GM18505 (cell line): ENCODE results near the gene KCNH1.

Experiments
- ATAC-seq: cut with Tn5 transposase; IDR thresholded peaks from one replicate; pipeline ENCODE4 v1.9.1; 2021; ENCODE audit not compliant: unreplicated experiment
- POLR2A ChIP-seq: IDR thresholded peaks from 4 replicates; pipeline ENCODE4 v1.6.1; 2011; ENCODE audit warnings: borderline replicate concordance; ENCODE audit not compliant: insufficient read depth, insufficient read length; ENCODE audit errors: extremely low read depth

The KCNH1 gene

DNA sequence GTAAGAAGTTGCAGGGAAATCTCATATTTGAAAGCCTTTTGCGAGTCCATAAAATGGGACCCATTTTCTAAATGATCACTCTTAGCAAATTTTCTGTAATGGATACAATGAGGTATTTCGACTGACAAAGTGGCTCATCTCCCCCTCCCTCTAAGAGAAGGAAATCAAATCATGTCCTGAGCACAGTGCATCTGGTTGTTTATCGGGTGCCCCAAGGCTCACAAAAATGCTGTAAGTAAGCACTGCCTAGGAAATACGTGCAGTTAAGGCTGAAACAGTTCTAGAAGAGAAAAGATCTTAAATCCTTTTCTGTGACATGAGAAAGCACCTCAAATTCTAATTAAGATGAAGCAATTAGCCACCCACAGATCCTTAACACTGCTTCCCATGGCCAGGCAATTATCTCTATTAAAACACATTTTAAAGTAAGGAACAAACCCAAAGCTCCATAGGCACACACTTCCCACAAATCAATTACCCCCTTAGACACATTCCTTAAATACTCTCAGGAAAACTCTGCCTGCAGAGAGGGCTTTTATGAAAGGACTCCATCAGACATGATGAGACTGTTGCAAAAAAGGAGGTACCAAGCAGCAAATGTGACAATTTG, 216.3 kb downstream of the KCNH1 start:
- no peak for ATAC-seq

DNA sequence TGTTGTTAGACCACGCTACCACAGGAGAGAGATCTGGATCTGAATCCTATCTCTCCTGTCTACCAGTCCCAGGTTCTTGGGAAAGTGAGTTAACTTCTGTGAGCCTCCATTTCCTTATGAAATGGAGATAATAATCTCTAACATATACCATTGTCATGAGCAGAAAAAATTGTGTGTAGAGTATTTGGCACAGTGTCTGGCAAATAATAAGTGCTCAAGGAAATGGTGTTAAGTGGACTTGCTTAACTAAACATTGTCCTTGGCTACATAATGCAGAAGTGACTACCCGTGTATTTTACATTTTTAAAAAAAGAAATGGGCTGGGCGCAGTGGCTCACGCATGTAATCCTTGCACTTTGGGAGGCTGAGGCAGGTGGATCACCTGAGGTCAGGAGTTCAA, 217.4 kb downstream of the KCNH1 start:
- no peak for TF ChIP-seq POLR2A

More for the DNA sequence above, 216.3 kb downstream of the KCNH1 start:
- TF ChIP-seq POLR2A, result no peak

DNA sequence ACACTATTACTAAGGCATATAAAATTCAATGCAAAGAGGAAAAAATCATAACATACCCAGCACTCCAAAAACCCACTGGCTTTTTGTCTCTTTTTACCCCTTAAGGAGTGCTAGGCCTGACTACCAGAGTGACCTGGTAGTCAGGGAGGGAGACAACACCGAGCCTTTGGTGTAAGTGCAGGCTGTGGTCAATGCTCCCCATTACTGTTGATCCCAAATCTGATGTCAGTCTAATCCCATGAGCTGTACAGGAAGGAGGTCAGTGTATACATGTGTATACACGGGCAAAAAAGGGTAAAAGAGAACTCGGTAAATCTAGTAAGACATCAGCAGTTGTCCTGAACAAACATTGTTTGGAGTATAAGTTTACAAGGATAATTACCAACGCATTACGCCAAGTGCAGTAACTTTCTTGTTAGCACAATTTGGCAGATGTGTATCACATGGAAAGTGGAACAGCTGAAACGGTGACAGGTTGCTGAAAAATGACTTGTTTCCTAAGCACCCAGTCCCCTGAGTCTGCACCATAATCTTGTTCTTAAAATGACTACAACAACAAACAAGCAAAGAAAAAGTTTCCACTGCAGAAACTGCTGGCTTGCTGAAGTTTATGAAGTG, 217.9 kb downstream of the KCNH1 start:
- TF ChIP-seq POLR2A, result no peak
- ATAC-seq, result no peak

More for the DNA sequence above, 217.4 kb downstream of the KCNH1 start:
- no peak for ATAC-seq

DNA sequence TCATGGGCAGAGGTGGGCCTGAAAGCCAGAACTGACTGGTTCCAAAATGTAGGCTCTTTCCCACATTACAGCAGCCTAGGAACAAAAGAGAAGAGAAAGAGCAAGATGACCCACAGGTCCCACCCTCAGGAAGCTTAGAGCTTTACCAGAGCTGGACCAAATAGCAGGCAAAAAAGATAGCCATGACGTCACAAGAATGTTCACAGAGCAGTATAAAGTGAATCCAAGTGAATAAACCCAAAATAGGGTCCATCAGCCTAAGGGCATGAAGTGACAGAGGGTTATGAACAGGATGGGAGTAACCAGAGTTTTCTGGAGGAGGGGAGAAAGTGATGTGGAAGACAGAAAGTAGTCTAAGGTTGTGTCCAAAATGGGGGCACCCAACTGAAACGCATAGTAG, 221.2 kb downstream of the KCNH1 start:
- no peak for ATAC-seq
- no peak for TF ChIP-seq POLR2A

DNA sequence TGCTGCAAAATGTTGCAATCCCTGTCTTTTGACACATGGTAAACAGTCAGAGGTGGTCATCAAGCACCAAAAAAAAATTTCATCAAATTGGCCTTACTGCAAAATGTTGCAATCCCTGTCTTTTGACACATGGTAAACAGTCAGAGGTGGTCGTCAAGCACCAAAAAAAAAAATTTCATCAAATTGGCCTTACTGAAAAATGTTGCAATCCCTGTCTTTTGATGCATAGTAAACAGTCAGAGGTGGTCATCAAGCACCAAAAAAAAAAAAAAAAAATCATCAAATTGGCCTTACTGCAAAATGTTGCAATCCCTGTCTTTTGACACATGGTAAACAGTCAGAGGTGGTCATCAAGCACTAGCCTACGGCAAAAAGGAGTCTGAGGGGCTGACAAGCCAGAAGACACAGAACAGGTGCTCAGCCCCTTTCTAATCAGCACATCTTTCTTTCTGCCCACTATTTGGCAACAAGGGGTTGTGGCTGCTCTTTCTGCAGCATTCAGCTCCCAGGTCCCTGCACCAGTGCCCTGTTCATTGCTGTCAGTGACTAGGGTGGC, 223.8 kb downstream of the KCNH1 start:
- no peak for ATAC-seq
- no peak for TF ChIP-seq POLR2A

- TF ChIP-seq POLR2A, result no peak
- ATAC-seq, result no peak
These were observed 225.2 kb downstream of the KCNH1 start for GRCh38 chr1:210908791-210909190.

DNA sequence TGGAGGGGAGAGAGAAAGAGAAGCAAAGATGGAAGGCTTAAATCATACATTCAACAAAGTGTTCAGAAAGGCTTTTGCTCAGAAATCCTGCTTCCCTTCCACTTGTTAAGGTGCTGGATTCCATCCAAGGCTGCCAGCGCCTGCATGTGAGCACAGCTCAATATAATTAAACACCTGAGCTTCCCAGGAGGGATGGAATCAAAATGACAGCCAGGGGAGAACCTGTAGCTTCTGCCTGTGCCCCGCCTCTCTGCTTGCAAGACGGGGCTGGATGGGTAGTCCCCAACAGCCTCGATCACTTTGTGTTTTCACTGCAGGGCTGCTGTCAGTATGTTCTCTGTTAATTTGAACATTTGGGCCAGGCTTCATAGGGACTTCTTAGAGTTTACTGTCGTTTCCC, 225.7 kb downstream of the KCNH1 start:
- ATAC-seq, result no peak

GRCh38 chr1:210907251-210907805, 226.6 kb downstream of the KCNH1 start:
- ATAC-seq, result no peak
- TF ChIP-seq POLR2A, result no peak

More for the DNA sequence above, 225.7 kb downstream of the KCNH1 start:
- TF ChIP-seq POLR2A, result no peak

GRCh38 chr1:210905944-210906453, 227.9 kb downstream of the KCNH1 start:
- TF ChIP-seq POLR2A, result no peak
- no peak for ATAC-seq

DNA sequence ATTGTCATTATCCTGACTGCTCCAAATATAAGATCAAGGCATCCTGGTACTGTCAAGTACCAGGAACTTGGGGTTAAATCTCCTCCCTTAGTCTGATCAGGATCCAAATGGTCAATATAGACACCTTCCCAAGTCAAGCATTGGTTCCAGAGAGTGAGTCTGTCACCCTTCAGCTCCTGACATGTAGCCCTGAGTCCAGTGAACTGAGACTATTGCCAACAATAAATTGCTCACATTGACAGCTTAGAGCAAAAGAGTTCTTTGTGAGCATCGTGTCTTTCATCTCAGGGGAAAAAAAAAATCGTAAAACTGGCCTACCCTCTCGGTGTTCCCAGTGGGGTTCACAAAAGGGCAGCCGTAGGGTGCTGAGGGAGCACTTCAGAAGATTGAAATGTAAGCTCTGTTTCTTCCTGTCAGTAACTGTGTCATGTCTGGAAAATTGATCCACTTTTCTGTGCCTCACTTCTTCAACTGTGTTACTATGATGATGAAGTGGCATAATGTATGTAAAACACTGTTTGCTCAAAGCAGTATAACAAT, 228.5 kb downstream of the KCNH1 start:
- no peak for TF ChIP-seq POLR2A
- no peak for ATAC-seq

- ATAC-seq, result no peak
- no peak for TF ChIP-seq POLR2A
These were observed 231.8 kb downstream of the KCNH1 start for GRCh38 chr1:210901981-210902770.

GRCh38 chr1:210900820-210901219, 233.1 kb downstream of the KCNH1 start:
- no peak for TF ChIP-seq POLR2A
- ATAC-seq, result no peak

- no peak for TF ChIP-seq POLR2A
- ATAC-seq, result no peak
These were observed 233.9 kb downstream of the KCNH1 start for GRCh38 chr1:210900079-210900478.
